Activated CD4-positive, alpha-beta memory T cell treated with anti-CD3 and anti-CD28 coated beads for 36 hours (primary cell): ENCODE measurements around the gene XPA. TPM values are rescaled to one million over a fixed set of nuclear protein-coding genes. Genes with fewer than 3 reads are reported as not detected.
A peak's percentile ranks its signal among the peaks of the same experiment; 100 is the strongest.

ENCODE experiments used
- CTCF ChIA-PET: fragments of 350-600 bp; sonication (Branson Sonifier 250); formaldehyde crosslinking; loops from one replicate; lab custom pipeline; 2021; ENCODE audit warnings: antibody characterized with exemption, inconsistent platforms; lab: Charles Lee
- POLR2A ChIA-PET: fragments of 350-600 bp; sonication (Branson Sonifier 250); formaldehyde crosslinking; loops from one replicate; lab custom pipeline; 2021; ENCODE audit warnings: antibody characterized with exemption; lab: Charles Lee
- DNase-seq: peaks from one replicate; pipeline ENCODE4 v3.0.0-alpha.2; 2020
- H3K27ac Mint-ChIP-seq: one replicate; pipeline ENCODE4 v1.8.0; 2021; ENCODE audit warnings: mixed read lengths
- H3K27me3 Mint-ChIP-seq: one replicate; pipeline ENCODE4 v1.8.0; 2021; ENCODE audit warnings: mixed read lengths
- H3K36me3 Mint-ChIP-seq: one replicate; pipeline ENCODE4 v1.8.0; 2021; ENCODE audit warnings: mixed read lengths
- H3K4me1 Mint-ChIP-seq: one replicate; pipeline ENCODE4 v1.8.0; 2021; ENCODE audit warnings: low read depth, mixed read lengths
- H3K4me3 Mint-ChIP-seq: one replicate; pipeline ENCODE4 v1.8.0; 2021; ENCODE audit warnings: mild to moderate bottlenecking, mixed read lengths
- H3K9me3 Mint-ChIP-seq: one replicate; pipeline ENCODE4 v1.8.0; 2021; ENCODE audit warnings: mixed read lengths
- intact Hi-C: fragments of 100-400 bp; cut with micrococcal nuclease; formaldehyde crosslinking; loops from one replicate; pipeline ENCODE4 v1.15.1; 2023
- total RNA-seq, 2 experiments: library from RNA; stranded (reverse); gene quantifications; one replicate each; pipeline ENCODE4 v1.2.3, GENCODE V29; 2021

XPA gene
- total RNA-seq, 2 experiments from 2014 or later, result 8.5 to 9.6 TPM

DNA sequence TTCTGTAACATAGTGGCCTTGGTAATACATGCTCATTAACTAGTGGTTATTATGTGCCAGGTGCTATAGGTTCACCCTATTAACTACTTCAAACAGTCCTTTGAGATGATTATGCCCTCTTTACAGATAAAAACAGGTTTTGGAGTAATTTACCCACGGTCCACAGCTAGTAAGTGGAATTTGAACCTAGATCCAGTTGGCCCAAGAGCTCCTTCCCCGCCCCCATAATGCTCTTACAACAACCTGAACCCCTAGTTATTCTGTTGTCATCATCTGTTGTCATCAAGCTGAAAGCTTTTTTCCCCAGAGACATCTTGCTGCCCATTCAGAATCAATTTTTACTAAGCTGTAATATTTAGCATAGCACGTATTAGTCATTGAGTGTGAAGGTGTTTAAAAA is 23.2 kb downstream of the XPA start:
- H3K4me3 Mint-ChIP-seq, result no peak overlapping the region
- ChIA-PET POLR2A (no interaction called here), CTCF (interaction anchor here (1.2 to 2.0 kb wide), 2 partner anchors 216 to 227 kb away, joined by 3 to 6 read pairs; no protein-coding TSS in a partner anchor)
- peaks cover 10% of the 10 kb centered on the region for H3K4me1 Mint-ChIP-seq
- peaks cover 53% of the 10 kb centered on the region for H3K36me3 Mint-ChIP-seq
- no peak overlapping the region for H3K27ac Mint-ChIP-seq
- no peaks in the 10 kb centered on the region for H3K27me3 Mint-ChIP-seq
- no peaks in the 10 kb centered on the region for H3K9me3 Mint-ChIP-seq
- intact Hi-C loops, result no loop called here
- DNase-seq, result no peak

DNA sequence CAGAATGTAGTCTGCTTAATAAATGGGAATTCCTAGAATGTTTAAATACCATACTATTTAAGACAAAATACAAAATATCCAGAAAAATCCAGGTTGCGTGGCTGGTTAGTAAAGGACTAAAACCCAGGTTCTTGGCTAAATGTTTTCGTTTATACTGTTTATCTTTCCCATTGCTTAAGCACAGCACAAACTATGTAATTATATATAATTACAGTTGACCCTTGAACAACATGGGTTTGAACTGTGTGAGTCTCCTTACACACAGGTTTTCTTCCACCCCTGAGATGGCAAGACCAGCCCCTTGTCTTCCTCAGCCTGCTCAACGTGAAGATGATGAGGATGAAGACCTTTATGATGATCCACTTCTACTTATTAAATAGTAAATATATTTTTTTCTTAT is 24.7 kb downstream of the XPA start:
- no peaks in the 10 kb centered on the region for H3K9me3 Mint-ChIP-seq
- H3K27me3 Mint-ChIP-seq, result no peaks in the 10 kb centered on the region
- H3K27ac Mint-ChIP-seq, result no peak overlapping the region
- H3K36me3 Mint-ChIP-seq, result peaks cover 57% of the 10 kb centered on the region
- no peak for DNase-seq
- no peak overlapping the region for H3K4me3 Mint-ChIP-seq
- CTCF ChIA-PET, result no interaction called here
- peaks cover 19% of the 10 kb centered on the region for H3K4me1 Mint-ChIP-seq
- intact Hi-C loops, result no loop called here
- POLR2A ChIA-PET, result no interaction called here

DNA sequence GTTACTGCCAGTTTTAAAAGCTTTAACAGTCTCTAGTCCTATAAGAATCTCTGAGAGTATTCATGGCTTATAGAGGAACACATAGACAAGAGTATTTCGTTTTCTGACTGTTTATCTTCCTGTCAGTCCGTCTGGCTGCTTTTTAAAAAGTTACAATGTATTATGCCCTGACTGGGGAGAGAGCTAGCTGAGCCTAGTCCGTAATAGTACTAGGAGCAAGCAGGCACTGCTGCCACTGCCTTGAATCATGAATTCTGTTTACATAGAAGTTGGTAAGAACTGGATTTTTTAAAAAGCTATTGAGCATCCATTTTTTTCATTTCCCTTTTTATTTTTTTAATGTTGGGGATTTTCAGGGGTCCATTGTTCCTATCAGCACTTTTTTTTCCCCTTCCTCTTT is 26.6 kb downstream of the XPA start:
- H3K36me3 Mint-ChIP-seq, result peaks cover 62% of the 10 kb centered on the region

DNA sequence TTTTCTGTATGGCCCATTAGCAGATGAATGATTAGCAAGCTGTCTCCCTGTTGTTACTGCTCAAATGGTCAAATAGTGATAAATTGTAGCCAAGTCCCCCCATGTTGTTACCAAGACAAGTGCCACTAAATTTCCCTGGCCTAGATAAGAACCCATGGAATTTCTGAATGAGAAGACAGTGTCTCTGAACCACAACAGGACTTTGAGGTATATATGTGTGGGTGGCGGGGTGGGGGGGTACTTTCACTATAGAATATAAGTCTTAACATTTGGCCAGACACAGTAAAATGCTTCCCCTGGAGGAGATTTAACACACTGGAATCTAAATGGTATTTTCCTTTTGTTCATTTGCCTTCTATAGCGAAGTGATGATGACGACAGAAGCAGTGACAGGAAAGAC is 28.7 kb downstream of the XPA start:
- intact Hi-C loops, result no loop called here
- H3K36me3 Mint-ChIP-seq, result peaks cover 67% of the 10 kb centered on the region
- H3K27ac Mint-ChIP-seq, result peak overlapping the region; percentile 64
- POLR2A ChIA-PET, result no interaction called here
- DNase-seq, result peak; percentile 51
- CTCF ChIA-PET, result no interaction called here
- H3K4me1 Mint-ChIP-seq, result peaks cover 37% of the 10 kb centered on the region
- no peak overlapping the region for H3K4me3 Mint-ChIP-seq
- H3K9me3 Mint-ChIP-seq, result no peaks in the 10 kb centered on the region
- no peaks in the 10 kb centered on the region for H3K27me3 Mint-ChIP-seq

More for the DNA sequence above, 26.6 kb downstream of the XPA start:
- peaks cover 33% of the 10 kb centered on the region for H3K4me1 Mint-ChIP-seq
- no peak overlapping the region for H3K4me3 Mint-ChIP-seq
- POLR2A ChIA-PET, result interaction anchor here (0.7 kb wide), 1 partner anchor 12 kb away, joined by 3 read pairs; no protein-coding TSS in a partner anchor
- intact Hi-C loops, result no loop called here
- CTCF ChIA-PET, result interaction anchor here (1.2 kb wide), 1 partner anchor 11 kb away, joined by 4 read pairs; no protein-coding TSS in a partner anchor
- no peak overlapping the region for H3K27ac Mint-ChIP-seq
- no peaks in the 10 kb centered on the region for H3K9me3 Mint-ChIP-seq
- no peak for DNase-seq
- no peaks in the 10 kb centered on the region for H3K27me3 Mint-ChIP-seq

DNA sequence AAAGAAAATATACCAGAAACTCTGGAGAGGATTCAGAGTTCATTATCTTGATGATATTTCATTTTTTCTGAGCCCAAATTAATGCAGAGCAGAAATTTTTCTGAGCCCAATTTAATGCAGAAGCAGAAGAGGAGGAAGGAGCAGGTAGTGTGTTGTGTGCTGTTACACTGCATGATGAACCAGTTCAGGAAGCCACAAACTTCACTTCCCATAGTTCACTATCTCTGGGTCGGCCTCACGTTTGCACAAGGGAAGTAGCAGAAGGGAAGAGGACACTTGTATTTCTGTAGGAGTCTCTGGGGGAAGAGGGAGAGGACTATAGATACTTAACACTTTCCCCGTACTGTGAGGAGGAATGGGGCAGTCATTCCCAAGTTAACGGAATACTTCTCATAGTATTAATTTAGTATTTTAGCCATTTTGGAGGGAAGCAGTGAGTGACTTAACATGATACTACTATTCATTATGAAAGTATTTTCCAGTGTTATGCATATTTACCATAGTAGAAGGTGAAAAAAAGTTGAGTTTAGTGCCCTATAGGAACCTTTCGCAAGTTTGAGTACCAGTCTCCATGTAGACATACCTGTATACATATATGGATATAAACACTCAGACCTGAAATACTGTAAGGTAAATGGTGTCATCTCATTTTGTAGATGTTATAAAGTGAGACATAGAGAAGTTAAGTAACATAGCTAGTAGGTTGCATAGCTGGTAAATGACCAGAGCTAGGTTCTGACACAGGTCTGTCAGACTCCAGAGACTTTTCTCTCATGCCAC is 30.0 kb downstream of the XPA start:
- intact Hi-C loops, result no loop called here
- Mint-ChIP-seq H3K4me3 (no peak overlapping the region), H3K36me3 (peaks cover 64% of the 10 kb centered on the region), H3K9me3 (no peaks in the 10 kb centered on the region), H3K27ac (peak overlapping the region; percentile 52), H3K4me1 (peaks cover 37% of the 10 kb centered on the region), H3K27me3 (no peaks in the 10 kb centered on the region)
- CTCF ChIA-PET, result no interaction called here
- no peak for DNase-seq
- POLR2A ChIA-PET, result no interaction called here

DNA sequence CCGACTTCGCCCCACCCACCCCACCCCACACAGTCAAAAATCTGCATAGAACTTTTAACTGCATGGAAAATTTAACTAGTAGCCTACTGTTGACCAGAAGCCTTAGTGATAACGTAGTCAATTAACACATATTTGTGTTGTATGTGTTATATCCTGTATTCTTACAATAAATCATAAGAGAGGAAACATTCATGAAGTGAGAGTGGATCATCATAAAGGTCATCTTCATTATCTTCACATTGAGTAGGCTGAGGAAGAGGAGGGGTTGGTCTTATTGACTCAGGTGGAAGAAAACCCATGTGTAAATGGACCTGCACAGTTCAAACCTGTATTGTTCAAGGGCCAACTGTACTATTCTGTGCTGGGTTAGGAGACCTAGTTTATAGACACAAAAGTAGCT is 31.4 kb downstream of the XPA start:
- CTCF ChIA-PET, result interaction anchor here (1.4 kb wide), 1 partner anchor 11 kb away, joined by 4 read pairs; no protein-coding TSS in a partner anchor
- H3K4me3 Mint-ChIP-seq, result no peak overlapping the region
- H3K4me1 Mint-ChIP-seq, result peaks cover 37% of the 10 kb centered on the region
- no peaks in the 10 kb centered on the region for H3K27me3 Mint-ChIP-seq
- DNase-seq, result no peak
- peak overlapping the region; percentile 58 for H3K27ac Mint-ChIP-seq
- no peaks in the 10 kb centered on the region for H3K9me3 Mint-ChIP-seq
- peaks cover 55% of the 10 kb centered on the region for H3K36me3 Mint-ChIP-seq
- intact Hi-C loops, result no loop called here
- POLR2A ChIA-PET, result no interaction called here

DNA sequence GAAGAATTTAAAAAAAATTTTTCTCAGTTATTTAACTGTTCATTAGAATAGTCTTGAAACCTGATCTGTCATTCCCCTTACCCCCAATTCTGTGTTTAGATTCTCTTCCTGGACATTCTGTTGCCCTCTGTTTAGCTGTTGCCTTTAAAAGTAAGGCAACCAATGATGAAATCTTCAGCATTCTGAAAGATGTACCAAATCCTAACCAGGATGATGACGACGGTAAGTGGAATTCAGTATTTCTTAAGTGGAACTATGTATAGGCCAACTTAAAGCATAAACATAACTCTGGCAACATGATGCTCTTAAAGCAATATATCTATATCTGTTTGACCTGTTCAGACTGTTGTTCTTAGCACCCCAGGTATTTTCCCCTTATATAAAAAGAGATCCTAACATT is 36.3 kb downstream of the XPA start:
- Mint-ChIP-seq H3K4me3 (no peak overlapping the region), H3K9me3 (no peaks in the 10 kb centered on the region), H3K27me3 (no peaks in the 10 kb centered on the region), H3K36me3 (peaks cover 59% of the 10 kb centered on the region), H3K27ac (no peak overlapping the region), H3K4me1 (peaks cover 13% of the 10 kb centered on the region)
- no peak for DNase-seq
- intact Hi-C loops, result no loop called here
- ChIA-PET POLR2A (interaction anchor here (1.7 kb wide), 1 partner anchor 15 kb away, joined by 5 read pairs; no protein-coding TSS in a partner anchor), CTCF (no interaction called here)

DNA sequence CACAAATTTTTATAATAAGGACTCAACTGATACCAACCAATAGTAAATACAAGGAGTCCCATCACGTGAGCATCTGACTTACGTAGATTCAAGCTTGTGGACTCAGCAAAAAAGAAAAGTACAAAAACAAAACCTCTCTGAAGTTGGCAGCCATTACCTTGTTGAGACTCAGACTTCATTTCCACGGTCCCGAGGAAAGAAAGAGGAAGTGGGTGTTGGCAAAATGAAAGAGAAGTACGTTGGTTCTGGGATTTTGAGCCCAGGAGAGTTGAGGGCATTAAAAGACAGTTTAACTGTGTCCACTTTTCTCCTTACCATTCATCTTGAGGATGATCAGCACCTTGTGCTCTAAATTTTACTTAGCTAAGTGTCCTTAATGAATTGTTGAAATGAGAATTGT is 36.8 kb downstream of the XPA start:
- DNase-seq, result no peak
- ChIA-PET POLR2A (interaction anchor here (1.7 kb wide), 1 partner anchor 14 kb away, joined by 5 read pairs; no protein-coding TSS in a partner anchor), CTCF (interaction anchor here (1.0 kb wide), 1 partner anchor 10 kb away, joined by 4 read pairs; no protein-coding TSS in a partner anchor)
- peaks cover 9% of the 10 kb centered on the region for H3K4me1 Mint-ChIP-seq
- intact Hi-C loops, result no loop called here
- no peak overlapping the region for H3K27ac Mint-ChIP-seq
- peaks cover 59% of the 10 kb centered on the region for H3K36me3 Mint-ChIP-seq
- no peaks in the 10 kb centered on the region for H3K9me3 Mint-ChIP-seq
- no peaks in the 10 kb centered on the region for H3K27me3 Mint-ChIP-seq
- no peak overlapping the region for H3K4me3 Mint-ChIP-seq

DNA sequence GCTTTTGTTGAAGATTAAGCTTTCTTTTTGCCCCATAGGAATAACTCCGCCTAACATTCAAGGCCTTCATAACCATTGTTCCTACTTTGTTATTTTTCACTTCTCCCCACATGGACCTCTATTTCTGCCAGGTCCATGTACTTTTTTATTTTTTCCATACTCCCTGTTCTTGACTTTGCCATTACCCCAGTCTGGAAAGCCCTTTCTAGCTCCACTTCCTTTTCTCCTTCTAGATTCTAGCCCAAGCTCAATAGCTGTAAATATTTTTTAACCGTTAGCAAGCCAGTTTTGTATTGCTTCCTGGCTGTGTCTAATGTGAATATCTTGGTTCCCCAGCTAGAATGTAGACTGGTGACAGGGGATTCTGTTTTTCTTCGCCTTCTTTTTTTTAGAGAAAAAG is 37.4 kb downstream of the XPA start:
- peaks cover 6% of the 10 kb centered on the region for H3K4me1 Mint-ChIP-seq
- H3K9me3 Mint-ChIP-seq, result no peaks in the 10 kb centered on the region
- H3K4me3 Mint-ChIP-seq, result no peak overlapping the region
- ChIA-PET POLR2A (interaction anchor here (1.7 kb wide), 1 partner anchor 14 kb away, joined by 5 read pairs; no protein-coding TSS in a partner anchor), CTCF (interaction anchor here (1.0 kb wide), 1 partner anchor 11 kb away, joined by 4 read pairs; no protein-coding TSS in a partner anchor)
- H3K27ac Mint-ChIP-seq, result no peak overlapping the region
- H3K27me3 Mint-ChIP-seq, result no peaks in the 10 kb centered on the region
- intact Hi-C loops, result no loop called here
- DNase-seq, result no peak
- H3K36me3 Mint-ChIP-seq, result peaks cover 59% of the 10 kb centered on the region

DNA sequence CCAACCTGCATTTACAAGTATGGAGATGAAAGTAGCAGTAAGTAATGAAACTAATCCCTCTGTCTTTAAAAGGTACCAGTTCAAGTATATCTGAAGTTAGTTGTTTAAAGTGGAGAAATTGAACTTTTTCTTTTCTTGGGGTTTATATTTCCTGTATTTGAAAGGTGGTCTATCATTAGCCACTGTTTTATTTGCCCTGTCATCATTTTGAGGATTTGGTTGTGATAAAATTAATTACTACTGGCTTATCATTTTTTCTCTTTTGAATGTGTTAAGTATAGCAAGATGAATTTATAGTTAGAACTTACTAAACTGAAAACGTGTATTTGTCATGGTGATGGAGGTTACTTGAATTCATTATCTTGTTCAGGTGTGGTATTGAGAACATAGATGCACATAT is 38.4 kb downstream of the XPA start:
- Mint-ChIP-seq H3K36me3 (peaks cover 56% of the 10 kb centered on the region), H3K4me1 (peaks cover 2% of the 10 kb centered on the region), H3K4me3 (no peak overlapping the region), H3K27ac (peak overlapping the region; percentile 33), H3K9me3 (no peaks in the 10 kb centered on the region), H3K27me3 (no peaks in the 10 kb centered on the region)
- no peak for DNase-seq
- ChIA-PET CTCF (no interaction called here), POLR2A (no interaction called here)
- intact Hi-C loops, result no loop called here

DNA sequence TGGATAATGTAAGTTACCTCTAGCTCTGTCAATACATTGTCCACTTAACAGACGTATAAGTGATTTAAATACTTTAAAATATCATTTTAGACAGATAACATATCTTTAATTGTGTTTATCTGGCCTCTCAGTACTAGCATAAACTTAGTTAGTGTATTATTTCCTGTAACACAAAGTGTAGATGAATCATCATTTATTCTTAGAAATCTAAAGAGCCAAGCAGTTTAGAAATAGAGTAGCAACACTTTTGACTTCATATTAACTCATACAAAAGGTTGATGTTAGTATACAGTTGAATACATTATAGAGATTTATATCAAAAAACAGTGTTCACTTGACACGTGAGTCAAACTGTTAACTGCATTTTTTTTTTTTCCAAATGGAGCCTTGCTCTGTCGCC is 45.5 kb downstream of the XPA start:
- POLR2A ChIA-PET, result no interaction called here
- intact Hi-C loops, result no loop called here
- Mint-ChIP-seq H3K4me3 (no peak overlapping the region), H3K9me3 (no peaks in the 10 kb centered on the region), H3K27ac (no peak overlapping the region), H3K36me3 (peaks cover 42% of the 10 kb centered on the region), H3K27me3 (no peaks in the 10 kb centered on the region), H3K4me1 (peaks cover 2% of the 10 kb centered on the region)
- no peak for DNase-seq
- CTCF ChIA-PET, result no interaction called here

DNA sequence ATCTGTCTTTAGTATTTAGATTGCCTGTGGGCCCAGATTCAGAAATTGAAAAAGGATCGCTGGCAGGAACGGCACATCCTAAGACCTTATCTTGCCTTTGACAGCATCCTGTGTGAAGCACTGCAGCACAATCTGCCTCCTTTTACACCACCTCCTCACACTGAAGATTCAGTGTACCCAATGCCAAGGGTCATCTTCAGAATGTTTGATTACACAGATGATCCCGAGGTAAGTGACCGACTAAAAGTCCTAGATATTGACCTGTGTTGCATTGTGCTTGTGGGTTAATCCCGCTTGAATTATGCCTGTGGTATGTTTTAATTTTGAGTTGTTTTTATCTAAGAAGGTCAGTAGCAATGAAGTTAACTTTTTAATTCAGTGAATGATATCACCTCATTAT is 49.1 kb downstream of the XPA start:
- Mint-ChIP-seq H3K4me1 (peaks cover 2% of the 10 kb centered on the region), H3K36me3 (peaks cover 36% of the 10 kb centered on the region), H3K27ac (no peak overlapping the region), H3K9me3 (no peaks in the 10 kb centered on the region), H3K27me3 (no peaks in the 10 kb centered on the region), H3K4me3 (no peak overlapping the region)
- ChIA-PET CTCF (interaction anchor here (0.7 kb wide), 1 partner anchor 8 kb away, joined by 3 read pairs; no protein-coding TSS in a partner anchor), POLR2A (interaction anchor here (1.1 kb wide), 1 partner anchor 10 kb away, joined by 3 read pairs; no protein-coding TSS in a partner anchor)
- intact Hi-C loops, result no loop called here
- DNase-seq, result no peak
